Endometrium (tissue), 2 donors: ENCODE results near the gene CST1.

ENCODE experiments used
- FAIRE-seq: peaks from 2 replicates; lab custom pipeline; 2012; peaks lifted over from hg19 to GRCh38; lab: Jason Lieb, UNC
- donor health status: control.
- donor health status: control.

The CST1 gene

GRCh38 chr20:23702021-23702420 is 48.7 kb downstream of the CST1 start:
- FAIRE-seq, result peak; percentile 86

GRCh38 chr20:23700931-23701330 is 49.8 kb downstream of the CST1 start:
- no peak for FAIRE-seq

DNA sequence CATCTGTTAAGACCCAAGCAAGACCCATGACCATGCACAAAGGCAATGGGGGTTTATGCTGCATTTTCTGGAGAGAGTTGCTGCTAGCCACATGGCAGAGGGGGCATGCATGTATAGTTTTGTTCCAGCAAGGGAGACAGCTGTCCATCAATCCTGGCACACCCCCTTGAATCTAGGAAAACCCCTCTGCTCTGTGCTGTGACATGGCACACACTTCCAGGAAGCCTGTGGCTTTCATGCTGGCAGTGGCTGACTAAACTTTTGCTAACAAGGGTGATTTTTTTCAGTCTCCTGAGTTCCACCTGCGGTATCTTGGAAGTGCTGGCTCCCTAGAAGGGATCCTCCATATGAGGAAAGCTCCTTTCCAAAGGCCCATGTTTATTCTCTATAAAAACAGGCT is 52.8 kb downstream of the CST1 start:
- no peak for FAIRE-seq
